Chondrocyte (in vitro differentiated cells): Measurements from ENCODE around the gene TPSG1. TPM values are rescaled to one million over a fixed set of nuclear protein-coding genes. Genes with fewer than 3 reads are reported as not detected.

Source experiments
- DNase-seq: peaks from one replicate; pipeline ENCODE4 v3.0.0; 2021; ENCODE audit warnings: mixed read lengths, low spot score
- H3K27ac Mint-ChIP-seq: one replicate; pipeline ENCODE4 v1.8.0; 2021; ENCODE audit warnings: mild to moderate bottlenecking, moderate library complexity, mixed read lengths; ENCODE audit not compliant: unreplicated experiment
- H3K27me3 Mint-ChIP-seq: 2 replicates; pipeline ENCODE4 v1.8.0; 2021; ENCODE audit warnings: low read depth, mixed read lengths
- H3K36me3 Mint-ChIP-seq: 2 replicates; pipeline ENCODE4 v1.8.0; 2021; ENCODE audit warnings: low read depth, mixed read lengths
- H3K4me1 Mint-ChIP-seq: 2 replicates; pipeline ENCODE4 v1.8.0; 2021; ENCODE audit warnings: low read depth, mild to moderate bottlenecking, mixed read lengths
- H3K4me3 Mint-ChIP-seq: one replicate; pipeline ENCODE4 v1.8.0; 2021; ENCODE audit warnings: mild to moderate bottlenecking, moderate library complexity, mixed read lengths; ENCODE audit not compliant: unreplicated experiment
- H3K9me3 Mint-ChIP-seq: 2 replicates; pipeline ENCODE4 v1.8.0; 2021; ENCODE audit warnings: low read depth, mixed read lengths
- total RNA-seq: library from RNA; stranded (reverse); gene quantifications from 3 replicates; pipeline ENCODE4 v1.2.1, GENCODE V29; 2021
- TF ChIP-seq, protein P1 (sequence below): fragments of 200-600 bp; sonication (generic); IDR thresholded peaks from 2 replicates; pipeline ENCODE4 v1.5.0; 2021; ENCODE audit warnings: antibody characterized with exemption, mild to moderate bottlenecking, moderate library complexity

The TPSG1 gene
- total RNA-seq, 1 donor from 2014 or later: not detected

DNA sequence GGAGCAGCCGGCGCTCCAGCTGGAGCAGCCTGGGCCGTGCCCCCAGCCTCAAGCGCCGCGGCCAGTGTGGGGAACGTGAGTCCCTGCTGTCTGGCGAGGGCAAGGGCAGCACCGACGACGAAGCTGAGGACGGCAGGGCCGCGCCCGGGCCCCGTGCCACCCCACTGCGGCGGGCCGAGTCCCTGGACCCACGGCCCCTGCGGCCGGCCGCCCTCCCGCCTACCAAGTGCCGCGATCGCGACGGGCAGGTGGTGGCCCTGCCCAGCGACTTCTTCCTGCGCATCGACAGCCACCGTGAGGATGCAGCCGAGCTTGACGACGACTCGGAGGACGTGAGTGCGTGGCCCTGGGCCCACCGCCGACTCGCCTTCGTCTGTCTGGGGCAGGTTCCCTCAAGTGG is 16.0 kb downstream of the TPSG1 start:
- Mint-ChIP-seq H3K27ac (no peak overlapping the region), H3K4me1 (no peaks in the 10 kb centered on the region), H3K9me3 (no peaks in the 10 kb centered on the region), H3K36me3 (peaks cover 16% of the 10 kb centered on the region), H3K4me3 (no peak overlapping the region), H3K27me3 (no peaks in the 10 kb centered on the region)
- DNase-seq: no peak
- TF ChIP-seq, protein P1, sequence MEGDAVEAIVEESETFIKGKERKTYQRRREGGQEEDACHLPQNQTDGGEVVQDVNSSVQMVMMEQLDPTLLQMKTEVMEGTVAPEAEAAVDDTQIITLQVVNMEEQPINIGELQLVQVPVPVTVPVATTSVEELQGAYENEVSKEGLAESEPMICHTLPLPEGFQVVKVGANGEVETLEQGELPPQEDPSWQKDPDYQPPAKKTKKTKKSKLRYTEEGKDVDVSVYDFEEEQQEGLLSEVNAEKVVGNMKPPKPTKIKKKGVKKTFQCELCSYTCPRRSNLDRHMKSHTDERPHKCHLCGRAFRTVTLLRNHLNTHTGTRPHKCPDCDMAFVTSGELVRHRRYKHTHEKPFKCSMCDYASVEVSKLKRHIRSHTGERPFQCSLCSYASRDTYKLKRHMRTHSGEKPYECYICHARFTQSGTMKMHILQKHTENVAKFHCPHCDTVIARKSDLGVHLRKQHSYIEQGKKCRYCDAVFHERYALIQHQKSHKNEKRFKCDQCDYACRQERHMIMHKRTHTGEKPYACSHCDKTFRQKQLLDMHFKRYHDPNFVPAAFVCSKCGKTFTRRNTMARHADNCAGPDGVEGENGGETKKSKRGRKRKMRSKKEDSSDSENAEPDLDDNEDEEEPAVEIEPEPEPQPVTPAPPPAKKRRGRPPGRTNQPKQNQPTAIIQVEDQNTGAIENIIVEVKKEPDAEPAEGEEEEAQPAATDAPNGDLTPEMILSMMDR: no peak

GRCh38 chr16:1208239-1208830 is 16.7 kb downstream of the TPSG1 start:
- TF ChIP-seq, protein P1: no peak
- Mint-ChIP-seq H3K27ac (no peak overlapping the region), H3K36me3 (peaks cover 19% of the 10 kb centered on the region), H3K9me3 (no peaks in the 10 kb centered on the region), H3K27me3 (no peaks in the 10 kb centered on the region), H3K4me3 (no peak overlapping the region), H3K4me1 (no peaks in the 10 kb centered on the region)
- DNase-seq: no peak

- TF ChIP-seq, protein P1: no peak
- Mint-ChIP-seq H3K4me1 (no peaks in the 10 kb centered on the region), H3K36me3 (peaks cover 19% of the 10 kb centered on the region), H3K27ac (no peak overlapping the region), H3K4me3 (no peak overlapping the region), H3K9me3 (no peaks in the 10 kb centered on the region), H3K27me3 (no peaks in the 10 kb centered on the region)
- DNase-seq: no peak
Observed at GRCh38 chr16:1206786-1207185, 18.3 kb downstream of the TPSG1 start.

DNA sequence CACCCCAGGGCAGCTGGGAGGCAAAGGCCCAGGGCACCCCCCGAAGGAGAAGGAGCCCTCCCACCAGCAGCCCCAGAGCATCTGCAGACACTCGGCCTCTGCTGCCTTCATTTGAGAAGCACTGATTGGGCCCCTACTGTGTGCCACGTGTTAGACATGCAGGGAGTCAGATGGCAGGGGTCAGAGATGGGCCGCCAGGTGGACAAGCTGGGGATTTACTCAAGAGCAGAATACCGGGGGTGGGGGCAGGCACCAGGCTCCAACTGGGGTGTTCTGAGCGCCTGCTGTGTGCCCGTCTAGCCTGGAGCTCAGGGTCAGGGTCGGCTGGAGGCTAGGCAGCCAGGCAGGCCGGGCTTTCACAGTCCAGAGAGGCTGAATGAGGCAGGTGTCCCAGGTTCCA is 18.7 kb downstream of the TPSG1 start:
- no peak for DNase-seq
- Mint-ChIP-seq H3K9me3 (no peaks in the 10 kb centered on the region), H3K4me3 (no peak overlapping the region), H3K36me3 (peaks cover 21% of the 10 kb centered on the region), H3K27me3 (no peaks in the 10 kb centered on the region), H3K27ac (no peak overlapping the region), H3K4me1 (no peaks in the 10 kb centered on the region)
- TF ChIP-seq, protein P1: peak; percentile 17

DNA sequence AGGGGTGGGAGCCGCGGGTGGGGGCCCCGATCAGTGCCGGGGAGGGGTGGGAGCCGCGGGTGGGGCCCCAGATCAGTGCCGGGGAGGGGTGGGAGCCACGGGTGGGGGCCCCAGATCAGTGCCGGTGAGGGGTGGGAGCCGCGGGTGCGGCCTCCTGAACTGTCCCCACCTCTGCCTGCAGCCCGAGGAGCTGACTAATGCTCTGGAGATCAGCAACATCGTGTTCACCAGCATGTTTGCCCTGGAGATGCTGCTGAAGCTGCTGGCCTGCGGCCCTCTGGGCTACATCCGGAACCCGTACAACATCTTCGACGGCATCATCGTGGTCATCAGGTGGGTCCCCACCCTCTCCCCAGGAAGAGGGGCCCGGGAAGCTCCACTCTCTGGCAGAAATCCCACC is 20.1 kb downstream of the TPSG1 start:
- Mint-ChIP-seq H3K9me3 (no peaks in the 10 kb centered on the region), H3K36me3 (peaks cover 22% of the 10 kb centered on the region), H3K27me3 (no peaks in the 10 kb centered on the region), H3K27ac (no peak overlapping the region), H3K4me3 (no peak overlapping the region), H3K4me1 (no peaks in the 10 kb centered on the region)
- DNase-seq: no peak
- TF ChIP-seq, protein P1: no peak
